Inferior parietal cortex (tissue), 1 donor: ENCODE results near the gene MFRP.

Source experiments
- DNase-seq: peaks from one replicate; pipeline ENCODE4 v3.0.0-alpha.2; 2016; ENCODE audit errors: extremely low spot score

Gene MFRP

GRCh38 chr11:119295178-119295577, 51.3 kb downstream of the MFRP start:
- no peak for DNase-seq

- no peak for DNase-seq
These were observed 53.0 kb downstream of the MFRP start for GRCh38 chr11:119293461-119293860.

- DNase-seq = no peak
These were observed 55.5 kb downstream of the MFRP start for GRCh38 chr11:119290894-119291497.
